ENCODE data around the gene BTD. TPM values are rescaled to one million over a fixed set of nuclear protein-coding genes. Genes with fewer than 3 reads are reported as not detected.

BTD gene
- total and polyA plus RNA-seq, 10 of the 15 experiments (the other 5 are each of a cell fraction or from before 2014, with no cell fraction given), result 3.4 to 10.3 (median 5.0) TPM

- TF ChIP-seq CUX1 (IDR thresholded peaks at IDR 0.05; ENCODE audit: insufficient replicate concordance, low read depth, low read length) (no peak), NFXL1 (IDR thresholded peaks at IDR 0.05; ENCODE audit: borderline replicate concordance) (no peak), ZNF622 (IDR thresholded peaks at IDR 0.05) (no peak), ZNF384 (IDR thresholded peaks at IDR 0.05; ENCODE audit: borderline replicate concordance, low read depth, low read length) (no peak), EP300 (IDR thresholded peaks at IDR 0.05; ENCODE audit: borderline replicate concordance in 1 of 2, control insufficient read depth in 1 of 2, low read depth in 2 of 2, low read length in 2 of 2) (0 out of 4 replicates have a peak, but pooled peaks of 1 of the 2 experiments have one; percentile 47), KDM1A (IDR thresholded peaks at IDR 0.05; ENCODE audit: borderline replicate concordance) (no peak), SUZ12 (IDR thresholded peaks at IDR 0.05; ENCODE audit: unreplicated experiment) (no peak), PRDM15 (CRISPR knock-in tag; IDR thresholded peaks at IDR 0.05) (no peak), ATF7 (IDR thresholded peaks at IDR 0.05; ENCODE audit: low read depth) (no peak), BCL11A (IDR thresholded peaks at IDR 0.05; ENCODE audit: low read depth, low read length) (0 out of 2 replicates have a peak, but pooled peaks have one; percentile 37), RB1 (IDR thresholded peaks at IDR 0.05; ENCODE audit: borderline replicate concordance) (no peak), JUND (IDR thresholded peaks at IDR 0.05; ENCODE audit: low read depth, low read length) (no peak), HDAC2 (IDR thresholded peaks at IDR 0.05) (no peak), IKZF1 (conservative IDR thresholded peaks at IDR 0.05) (peak; percentile 34; the same call in 1 of the 2 replicates), NR2C2 (IDR thresholded peaks at IDR 0.05; ENCODE audit: borderline replicate concordance, control insufficient read depth, insufficient read length, low read depth) (no peak), POU2F2 (IDR thresholded peaks at IDR 0.05; ENCODE audit: borderline replicate concordance, low read depth, low read length) (no peak), NRF1 (conservative IDR thresholded peaks at IDR 0.05; ENCODE audit: low read depth, low read length) (no peak), MEF2A (IDR thresholded peaks at IDR 0.05; ENCODE audit: insufficient read depth, low read depth, low read length) (no peak), IKZF2 (IDR thresholded peaks at IDR 0.05) (peak in 1 of 2 experiments; percentile 25; a peak in 1 of 4 replicates)
These were observed 65.9 kb downstream of the BTD start (continued) for GRCh38 chr3:15667484-15667883.
